Measurements from ENCODE around the gene DENND5B.
"Not testable (repeated sequence)": the region's sequence is repeated elsewhere in the genome, so short reads cannot be mapped to it uniquely, and the experiment has no call there.

DENND5B gene

DNA sequence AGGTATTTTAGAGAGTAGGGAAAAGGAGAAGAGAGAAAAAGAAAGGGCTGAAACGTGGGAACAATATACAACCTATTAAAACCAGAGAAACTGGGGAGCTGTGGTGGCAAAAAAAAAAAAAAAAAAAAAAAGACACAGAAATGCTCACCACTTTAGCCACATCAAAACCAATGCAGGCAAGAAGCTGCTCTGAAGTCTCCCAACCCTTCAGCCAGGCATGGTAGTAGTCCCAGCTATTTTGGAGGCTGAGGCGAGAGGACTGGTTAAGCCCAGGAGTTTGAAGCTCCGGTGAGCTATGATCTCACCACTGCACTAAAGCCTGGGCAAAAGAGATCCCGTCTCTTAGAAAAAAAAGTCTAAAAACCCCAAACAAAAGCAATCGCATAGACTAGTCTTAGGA, 33.2 kb downstream of the DENND5B start:
- no peak for DNase-seq (ENCODE audit: low read depth)

DNA sequence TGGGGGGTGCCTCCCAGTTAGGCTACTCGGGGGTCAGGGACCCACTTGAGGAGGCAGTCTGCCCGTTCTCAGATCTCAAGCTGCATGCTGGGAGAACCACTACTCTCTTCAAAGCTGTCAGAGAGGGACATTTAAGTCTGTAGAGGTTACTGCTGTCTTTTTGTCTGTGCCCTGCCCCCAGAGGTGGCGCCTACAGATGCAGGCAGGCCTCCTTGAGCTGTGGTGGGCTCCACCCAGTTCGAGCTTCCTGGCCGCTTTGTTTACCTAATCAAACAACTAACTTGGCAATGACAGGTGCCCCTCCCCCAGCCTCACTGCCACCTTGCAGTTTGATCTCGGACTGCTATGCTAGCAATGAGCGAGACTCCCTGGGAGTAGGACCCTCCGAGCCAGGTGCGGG, 35.5 kb downstream of the DENND5B start:
- not testable (repeated sequence) for DNase-seq (ENCODE audit: low read depth)

GRCh38 chr12:31550590-31550989, 40.3 kb downstream of the DENND5B start:
- DNase-seq (ENCODE audit: low read depth): not testable (repeated sequence)

- DNase-seq (ENCODE audit: low read depth): no peak
These were observed 54.3 kb downstream of the DENND5B start for GRCh38 chr12:31536672-31537071.

DNA sequence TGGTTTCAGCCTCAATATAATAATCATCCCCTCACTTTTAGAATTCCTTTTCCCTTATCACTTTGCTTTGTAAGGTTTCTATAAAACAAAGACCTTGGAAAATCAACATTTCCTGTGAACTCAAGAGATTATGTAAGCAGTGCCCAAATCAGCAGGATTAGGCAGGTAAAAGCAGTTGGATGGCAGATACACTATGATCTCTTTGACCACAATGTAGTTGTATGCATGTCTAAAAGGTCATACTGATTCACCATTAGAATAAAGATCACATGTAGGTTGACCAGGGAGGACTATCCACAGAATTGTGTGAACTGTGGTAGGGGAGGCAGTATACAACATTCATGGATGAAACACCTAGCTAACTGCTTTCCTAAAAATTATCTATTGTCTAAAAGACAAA, 57.5 kb downstream of the DENND5B start:
- no peak for DNase-seq (ENCODE audit: low read depth)

- DNase-seq (ENCODE audit: low read depth): no peak
These were observed 59.0 kb downstream of the DENND5B start for GRCh38 chr12:31531893-31532292.

DNA sequence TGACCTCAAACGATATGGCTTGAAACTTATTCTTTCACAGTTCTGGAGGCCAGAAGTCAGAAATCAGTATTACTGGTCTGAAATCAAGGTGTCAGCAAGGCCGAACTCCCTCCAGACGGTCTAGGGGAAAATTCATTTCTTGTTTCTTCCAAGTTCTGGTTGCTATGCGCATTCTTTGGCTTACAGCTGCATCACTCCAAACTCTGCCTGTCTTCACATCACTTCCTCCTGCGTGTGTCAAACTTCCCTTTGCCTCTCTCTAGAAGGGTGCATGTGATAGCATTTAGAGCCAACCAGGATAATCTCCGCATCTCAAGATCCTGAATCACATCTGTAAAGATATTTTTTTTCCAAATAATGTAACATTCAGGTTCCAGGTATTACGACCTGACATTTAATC, 62.8 kb downstream of the DENND5B start:
- DNase-seq (ENCODE audit: low read depth): no peak

- DNase-seq (ENCODE audit: low read depth): no peak
These were observed 63.9 kb downstream of the DENND5B start for GRCh38 chr12:31527083-31527482.

GRCh38 chr12:31526158-31526546, 64.8 kb downstream of the DENND5B start:
- DNase-seq (ENCODE audit: low read depth): no peak

GRCh38 chr12:31525496-31526157, 65.3 kb downstream of the DENND5B start:
- DNase-seq (ENCODE audit: low read depth): no peak

GRCh38 chr12:31524791-31525495, 66.0 kb downstream of the DENND5B start:
- no peak for DNase-seq (ENCODE audit: low read depth)

- DNase-seq (ENCODE audit: low read depth): no peak
These were observed 67.6 kb downstream of the DENND5B start for GRCh38 chr12:31523306-31523705.

- DNase-seq (ENCODE audit: low read depth): no peak
These were observed 68.3 kb downstream of the DENND5B start for GRCh38 chr12:31522607-31523006.

DNA sequence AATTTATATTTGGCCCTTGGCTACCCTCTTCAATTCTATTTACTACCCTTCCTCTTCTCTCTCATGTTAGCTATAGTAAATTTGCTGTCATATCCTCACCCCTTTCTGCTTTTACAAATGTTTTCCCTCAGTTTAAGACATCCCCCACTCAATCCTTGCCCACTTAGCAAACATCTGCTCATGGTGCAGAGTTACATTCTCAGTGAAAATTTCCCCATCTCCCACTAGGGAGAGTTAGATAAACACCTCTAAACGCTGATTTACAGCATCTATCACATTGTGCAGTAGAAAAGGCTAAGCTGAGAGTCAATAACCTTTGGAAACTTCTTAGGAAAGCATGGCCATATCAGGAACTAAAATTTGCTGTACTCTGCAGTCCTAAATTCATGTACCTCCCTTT, 69.0 kb downstream of the DENND5B start:
- no peak for DNase-seq (ENCODE audit: low read depth)

DNA sequence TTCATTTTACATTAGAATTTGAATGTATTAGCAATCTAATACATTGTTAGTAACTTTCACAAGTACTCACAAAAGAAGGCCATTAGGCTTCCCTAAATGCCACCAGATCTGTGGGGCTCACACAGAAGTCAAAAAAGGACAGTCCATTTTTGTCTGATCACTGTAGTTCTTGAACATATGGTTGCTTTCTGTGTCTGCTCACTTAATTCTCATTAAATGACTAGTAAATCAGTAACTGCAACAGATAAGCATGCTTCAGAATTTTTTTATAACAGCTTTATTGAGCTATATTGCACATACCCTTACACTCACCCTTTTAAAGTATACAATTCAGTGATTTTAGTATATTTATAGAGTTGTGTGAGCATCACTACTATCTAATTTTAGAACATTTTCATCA, 71.4 kb downstream of the DENND5B start:
- no peak for DNase-seq (ENCODE audit: low read depth)

GRCh38 chr12:31518680-31519227, 72.2 kb downstream of the DENND5B start:
- DNase-seq (ENCODE audit: low read depth): no peak

DNA sequence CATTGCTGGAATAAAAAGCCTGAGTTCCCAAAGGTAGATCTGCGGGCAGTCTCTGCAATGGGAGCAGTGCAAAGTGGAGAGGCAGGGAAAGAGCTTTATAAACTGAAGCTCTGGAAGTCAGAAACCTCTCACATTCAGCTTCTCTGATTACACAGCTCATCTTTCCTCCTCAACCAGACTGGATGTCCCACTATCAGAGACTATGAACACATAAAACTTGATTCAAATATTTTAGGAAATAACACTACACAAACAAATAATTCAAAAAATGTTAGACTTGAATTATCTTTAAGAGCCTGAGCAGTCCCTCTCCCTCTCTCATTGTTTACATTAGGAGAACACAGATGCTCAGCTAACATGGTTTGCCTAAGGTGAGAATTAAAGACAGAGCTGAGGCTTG, 72.9 kb downstream of the DENND5B start:
- no peak for DNase-seq (ENCODE audit: low read depth)

GRCh38 chr12:31516702-31517101, 74.2 kb downstream of the DENND5B start:
- DNase-seq (ENCODE audit: low read depth): no peak

- DNase-seq (ENCODE audit: low read depth): no peak
These were observed 76.0 kb downstream of the DENND5B start for GRCh38 chr12:31514912-31515311.

DNA sequence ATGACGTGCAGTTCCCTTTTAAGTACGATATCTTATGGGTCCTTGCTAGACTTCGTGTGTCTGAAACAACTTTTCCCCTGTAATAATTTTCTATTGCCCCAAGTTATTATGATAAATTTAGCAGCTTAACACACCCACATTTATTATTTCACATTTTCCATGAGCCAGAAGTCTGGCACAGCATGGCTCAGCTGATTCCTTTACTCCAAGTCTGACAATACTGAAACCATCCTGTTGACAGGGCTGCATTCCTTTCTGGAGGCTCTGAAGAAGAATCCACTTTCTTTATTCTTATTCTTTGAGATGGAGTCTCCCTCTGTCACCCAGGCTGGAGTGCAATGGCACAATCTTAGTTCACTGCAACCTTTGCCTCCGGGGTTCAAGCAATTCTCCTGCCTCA, 80.9 kb downstream of the DENND5B start:
- DNase-seq (ENCODE audit: low read depth): no peak

DNA sequence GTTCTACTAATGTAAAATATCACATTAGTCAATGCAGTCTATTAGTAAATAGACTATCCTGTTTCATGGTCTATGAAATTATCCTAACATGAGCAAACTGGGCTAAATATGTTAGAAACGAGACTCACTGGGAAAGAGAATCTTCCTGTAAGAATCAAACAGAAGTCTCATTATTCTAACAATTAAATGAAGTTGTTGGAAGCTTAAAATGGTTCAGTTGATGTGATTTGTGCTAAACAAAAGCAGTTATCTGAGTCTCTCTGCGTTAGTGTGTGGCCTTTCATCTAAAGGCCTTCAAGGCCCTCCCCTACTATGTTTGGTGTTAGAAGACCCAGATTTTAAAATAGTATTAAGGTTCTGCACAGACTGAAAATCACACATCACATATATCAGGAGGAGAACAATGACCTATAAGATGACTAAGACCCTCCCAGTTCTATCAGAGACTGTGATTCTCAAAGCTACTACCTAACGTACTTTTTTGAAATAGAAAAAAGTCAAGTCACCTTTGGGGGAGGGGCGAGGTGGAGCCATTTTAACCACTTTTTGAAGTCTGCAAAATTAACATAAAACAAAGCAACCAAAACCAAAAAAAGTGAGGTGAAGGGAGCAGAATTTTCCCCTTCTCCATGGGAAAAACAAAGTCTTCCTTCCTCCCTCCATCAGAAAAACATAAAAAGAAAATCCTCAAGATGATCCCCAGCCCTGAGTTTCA, 82.3 kb downstream of the DENND5B start:
- DNase-seq (ENCODE audit: low read depth): no peak

- DNase-seq (ENCODE audit: low read depth): no peak
These were observed 83.0 kb downstream of the DENND5B start for GRCh38 chr12:31507966-31508365.
